ENCODE measurements around the gene SGSH.
A peak's percentile ranks its signal among the peaks of the same experiment; 100 is the strongest.

SGSH gene

DNA sequence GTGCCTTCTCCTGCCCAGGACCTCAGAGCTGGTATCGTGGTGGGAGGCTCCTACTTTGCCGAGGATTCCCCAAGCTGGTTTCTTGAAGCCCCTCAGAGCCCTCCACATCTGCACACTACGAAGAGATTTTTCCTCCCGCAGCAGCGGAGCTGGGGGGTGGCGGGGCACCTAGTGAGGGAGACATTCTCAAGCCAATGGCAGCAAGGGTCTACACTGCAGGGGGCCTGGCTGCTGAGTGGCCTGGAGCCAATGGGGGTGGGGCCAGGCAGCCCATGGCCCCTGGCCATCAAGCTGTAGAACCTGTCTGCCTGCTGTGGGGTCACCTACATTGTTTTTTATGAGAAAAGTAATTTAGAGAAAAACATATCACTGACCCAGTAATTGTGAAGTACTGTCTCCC lies 5.1 kb upstream of the SGSH start:
- no peak for DNase-seq

DNA sequence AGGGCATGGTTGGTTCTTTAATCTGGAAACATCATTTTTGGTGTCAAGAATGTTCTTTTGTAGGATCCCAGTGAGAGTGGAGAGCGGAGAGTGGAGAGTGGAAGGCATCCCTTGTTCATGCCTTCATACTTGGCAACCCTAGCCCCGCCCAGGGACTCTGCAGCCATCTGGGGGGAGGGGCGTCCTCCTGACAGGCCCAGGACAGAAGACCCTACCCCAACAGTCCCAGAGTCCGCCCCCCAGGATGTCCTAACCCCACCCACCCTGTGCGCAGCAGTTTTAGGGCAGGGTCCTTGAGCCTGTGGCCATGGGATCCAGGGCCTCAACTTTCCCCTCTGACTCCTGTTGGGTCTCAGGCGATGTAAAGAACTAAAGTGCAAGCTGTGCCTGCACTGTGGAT lies 4.5 kb upstream of the SGSH start:
- no peak for DNase-seq

DNA sequence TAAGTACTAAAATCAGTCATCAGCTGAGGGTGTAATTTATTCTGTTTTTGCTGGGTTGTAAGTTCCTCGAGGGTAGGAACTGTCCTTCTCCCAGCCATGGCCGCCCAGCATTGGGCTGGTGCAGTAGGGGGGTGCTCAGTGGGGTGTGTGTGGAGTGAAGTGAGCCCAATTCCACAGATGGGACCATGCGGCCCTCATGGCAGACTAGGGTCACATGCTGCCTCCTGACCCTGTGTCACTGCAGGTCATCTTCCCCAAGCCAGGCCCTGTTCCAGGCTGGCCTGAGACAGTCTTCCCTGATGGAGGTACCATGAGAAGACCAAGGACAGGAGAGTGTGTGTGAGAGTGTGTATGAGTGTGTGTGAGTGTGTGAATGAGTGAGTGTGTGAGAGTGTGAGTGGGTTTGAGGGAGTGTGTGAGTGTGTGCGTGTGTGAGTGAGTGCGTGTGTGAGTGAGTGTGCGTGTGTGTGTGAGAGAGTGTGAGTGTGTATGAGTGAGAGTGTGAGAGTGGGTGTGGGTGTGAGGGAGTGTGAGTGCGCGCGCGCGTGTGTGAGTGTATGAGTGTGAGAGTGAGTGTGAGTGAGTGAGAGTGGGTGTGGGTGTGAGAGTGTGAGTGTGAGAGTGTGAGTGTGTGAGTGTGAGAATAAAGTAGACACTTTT lies 3.8 kb upstream of the SGSH start:
- no peak for DNase-seq

DNA sequence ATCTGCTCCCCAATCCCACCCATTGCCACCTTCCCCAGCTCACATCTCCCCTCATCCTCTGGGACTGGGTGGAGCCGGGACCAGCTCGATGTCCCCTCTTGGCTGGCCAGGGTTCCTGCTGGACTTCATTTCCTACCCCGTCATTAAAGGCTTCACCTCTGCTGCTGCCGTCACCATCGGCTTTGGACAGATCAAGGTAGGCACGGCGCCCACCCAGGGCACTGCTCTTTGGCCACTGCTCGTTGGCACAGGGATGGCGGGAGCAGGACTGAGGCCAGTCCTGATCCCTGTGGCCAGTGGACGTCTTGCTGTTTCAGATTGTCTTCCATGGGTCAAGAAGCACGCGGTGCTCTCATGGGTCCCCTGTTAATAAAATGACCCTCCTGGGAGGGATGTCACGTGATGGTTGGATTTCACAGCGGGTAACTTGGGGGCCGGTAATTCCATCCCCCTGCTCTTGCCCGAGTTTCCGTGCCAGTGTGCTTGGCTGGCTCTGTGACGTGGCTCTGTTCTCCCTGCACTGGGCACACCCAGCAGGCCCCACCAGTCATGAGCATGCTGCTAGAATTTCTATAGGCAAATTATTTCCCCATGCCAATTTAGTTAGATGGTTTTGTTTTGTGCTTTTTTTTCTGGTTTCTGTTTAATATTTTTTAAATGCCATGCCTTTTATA lies 3.1 kb upstream of the SGSH start:
- no peak for DNase-seq

DNA sequence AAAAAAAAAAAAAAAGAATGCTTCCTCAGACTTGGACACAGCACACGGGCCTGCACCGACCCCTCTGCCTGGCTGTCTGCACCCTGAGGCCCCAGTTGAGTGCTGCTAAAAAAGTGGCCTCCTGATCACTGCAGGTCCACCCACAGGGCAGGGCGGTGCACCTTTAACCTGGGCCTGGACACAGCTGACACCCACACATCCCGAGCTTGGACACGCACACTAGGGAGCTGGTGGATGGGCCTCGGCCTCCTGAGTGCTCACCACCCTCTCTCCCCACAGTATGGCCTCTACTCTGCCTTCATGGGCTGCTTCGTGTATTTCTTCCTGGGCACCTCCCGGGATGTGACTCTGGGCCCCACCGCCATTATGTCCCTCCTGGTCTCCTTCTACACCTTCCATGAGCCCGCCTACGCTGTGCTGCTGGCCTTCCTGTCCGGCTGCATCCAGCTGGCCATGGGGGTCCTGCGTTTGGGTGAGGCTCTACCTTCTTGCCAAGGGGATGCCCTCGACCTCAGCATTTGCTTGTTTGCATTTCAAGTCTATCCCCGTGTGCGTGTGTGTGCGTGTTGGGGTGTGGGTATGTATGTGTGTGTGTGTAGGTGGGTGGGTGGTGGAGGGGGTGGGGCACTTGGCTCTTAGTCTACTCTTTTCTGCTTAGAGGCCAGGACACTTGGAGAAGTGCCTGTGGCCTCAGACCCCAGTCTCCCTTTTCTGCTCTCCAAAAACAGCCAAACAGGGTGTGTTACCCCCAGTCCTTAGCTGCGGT lies 2.4 kb upstream of the SGSH start:
- DNase-seq = no peak

DNA sequence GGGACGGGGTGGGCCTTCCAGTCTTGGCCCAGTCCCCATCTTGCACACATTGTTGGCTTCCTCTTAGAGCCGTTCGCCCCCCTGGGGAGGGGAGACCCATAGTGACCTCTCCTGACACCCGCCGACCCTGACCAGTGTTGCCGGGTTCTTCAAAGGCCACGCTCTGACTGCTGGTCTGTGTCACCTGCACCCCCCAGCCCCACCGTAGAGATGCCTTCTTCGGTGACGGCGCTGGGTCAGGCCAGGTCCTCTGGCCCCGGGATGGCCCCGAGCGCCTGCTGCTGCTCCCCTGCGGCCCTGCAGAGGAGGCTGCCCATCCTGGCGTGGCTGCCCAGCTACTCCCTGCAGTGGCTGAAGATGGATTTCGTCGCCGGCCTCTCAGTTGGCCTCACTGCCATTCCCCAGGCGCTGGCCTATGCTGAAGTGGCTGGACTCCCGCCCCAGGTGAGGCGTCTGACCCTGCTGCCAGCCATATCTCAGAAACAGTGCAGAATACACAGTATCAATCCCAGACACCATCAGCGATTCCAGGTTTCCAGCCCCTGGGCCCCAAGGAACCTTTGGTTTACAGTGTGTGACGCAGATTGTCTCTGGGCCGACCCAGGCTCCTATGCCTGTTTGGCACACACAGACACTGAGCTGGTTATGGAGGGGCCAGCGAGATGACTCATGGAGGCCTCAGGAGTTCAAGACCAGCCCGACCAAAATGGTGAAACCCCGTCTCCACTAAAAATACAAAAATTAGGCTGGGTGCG lies 1.4 kb upstream of the SGSH start:
- no peak for DNase-seq

DNA sequence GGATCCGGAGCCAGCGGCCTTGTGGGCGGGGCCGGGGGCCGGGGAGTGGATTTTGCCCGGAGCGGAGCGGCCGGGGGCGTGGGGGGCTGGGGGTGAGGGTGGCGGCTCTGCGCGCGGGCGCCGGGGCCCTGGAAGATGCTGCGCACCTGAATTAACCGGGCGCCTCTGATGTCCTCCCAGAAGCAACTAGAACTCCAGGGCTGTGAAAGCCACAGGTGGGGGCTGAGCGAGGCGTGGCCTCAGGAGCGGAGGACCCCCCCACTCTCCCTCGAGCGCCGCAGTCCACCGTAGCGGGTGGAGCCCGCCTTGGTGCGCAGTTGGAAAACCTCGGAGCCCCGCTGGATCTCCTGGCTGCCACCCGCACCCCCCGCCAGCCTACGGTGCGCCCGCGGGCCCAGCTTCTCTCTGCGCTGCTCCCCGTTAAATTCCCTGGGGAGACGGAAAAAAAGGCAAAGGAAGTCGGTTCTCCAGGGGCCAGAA lies 643 bp upstream of the SGSH start:
- DNase-seq = peak in 1 of 2 experiments; percentile 8

DNA sequence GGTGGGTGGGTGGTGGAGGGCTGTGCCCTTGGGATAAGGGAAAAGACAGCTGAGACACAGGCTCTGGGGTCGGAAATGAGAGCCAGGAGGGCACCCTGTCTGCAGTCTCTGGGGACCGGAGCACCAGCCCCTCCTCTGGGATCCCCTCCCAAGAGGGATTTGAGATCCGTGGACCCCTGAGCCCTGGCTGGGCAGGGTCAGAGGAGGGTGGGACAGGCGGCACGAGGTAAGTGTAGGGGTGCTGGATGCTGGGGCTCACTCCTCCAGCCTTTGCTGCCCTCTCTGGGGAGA lies 425 bp downstream of the SGSH start:
- no peak for DNase-seq

DNA sequence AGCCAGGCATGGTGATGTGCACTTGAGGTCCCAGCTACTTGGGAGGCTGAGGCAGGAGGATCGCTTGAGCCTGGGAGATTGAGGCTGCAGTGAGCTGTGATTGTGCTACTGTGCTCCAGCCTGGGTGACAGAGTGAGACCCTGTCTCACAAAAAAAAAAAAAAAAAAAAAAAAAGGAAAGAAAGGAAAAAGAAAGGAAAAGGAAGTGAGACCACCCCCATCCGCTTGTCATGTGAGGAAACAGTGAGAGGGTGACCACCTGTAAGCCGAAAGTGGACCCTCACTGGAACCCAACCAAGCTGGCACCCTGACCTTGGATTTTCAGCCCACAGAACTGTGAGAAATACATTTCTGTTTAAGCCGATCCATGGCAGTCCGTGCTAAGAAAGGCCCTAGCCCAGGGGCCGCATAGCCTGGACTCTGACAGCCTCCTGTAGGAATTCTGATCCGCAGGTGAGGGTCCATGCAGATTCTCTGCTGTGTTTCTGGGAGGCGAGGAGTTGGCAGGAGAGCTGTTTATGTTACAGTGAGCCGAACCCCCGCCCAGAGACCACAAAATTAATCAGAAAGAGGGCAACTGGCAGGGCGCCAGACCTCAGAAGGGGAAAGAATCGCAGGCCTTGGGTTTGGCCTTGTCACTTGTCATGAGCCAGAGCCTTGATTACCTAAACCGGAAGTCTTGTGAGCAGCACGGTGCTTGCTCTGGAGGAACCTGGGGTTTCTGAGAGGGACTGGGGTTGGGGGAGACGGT lies 945 bp downstream of the SGSH start:
- peak; percentile 94 to 95 for DNase-seq

DNA sequence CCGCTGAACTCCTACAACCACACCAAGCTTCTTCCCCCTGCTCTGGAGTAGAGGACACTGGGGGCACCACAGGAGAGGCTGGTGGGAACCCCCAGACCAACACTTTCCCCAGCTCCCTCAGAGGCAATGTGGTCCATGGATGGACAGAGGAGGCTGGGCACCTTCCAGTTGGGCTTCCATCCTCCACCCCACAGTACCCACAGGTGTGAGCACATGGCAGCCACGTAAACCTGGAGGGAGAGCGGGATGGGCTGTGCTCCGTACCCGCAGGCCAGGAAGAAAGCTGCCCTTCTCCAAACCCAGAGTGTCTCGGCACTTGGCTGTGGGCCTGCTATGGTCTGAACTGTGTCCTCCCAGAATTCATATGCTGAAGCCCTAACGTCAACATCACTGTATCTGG lies 1.7 kb downstream of the SGSH start:
- no peak for DNase-seq

DNA sequence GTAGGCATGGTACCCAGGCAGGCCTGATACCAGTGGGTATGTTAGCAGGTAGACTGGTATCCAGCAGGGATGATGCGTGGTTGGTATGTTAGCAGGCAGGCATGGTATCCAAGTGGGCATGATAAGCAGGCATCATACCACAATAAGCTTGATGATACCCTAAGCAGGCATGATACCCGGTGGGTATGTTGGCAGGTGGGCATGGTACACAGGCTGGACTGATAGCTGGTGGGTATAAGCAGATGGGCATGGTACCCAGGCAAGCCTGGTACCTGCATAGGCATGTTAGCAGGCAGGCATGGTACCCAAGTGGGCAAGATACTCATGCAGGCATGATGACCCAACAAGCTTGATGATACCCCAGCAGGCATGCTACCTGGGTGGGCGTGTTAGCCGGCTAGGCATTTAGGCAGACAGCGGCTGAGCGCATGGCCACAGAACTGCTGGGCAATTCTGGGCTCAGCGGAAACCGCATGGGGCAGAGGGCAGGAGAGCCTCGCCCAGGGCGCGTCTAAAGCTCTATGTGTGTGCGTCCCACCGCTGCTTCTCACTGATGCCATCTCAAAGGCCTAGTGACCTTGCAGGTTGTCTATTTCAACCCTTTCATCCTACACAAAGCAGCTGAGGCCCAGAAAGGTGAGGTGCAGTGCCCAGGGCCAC lies 2.3 kb downstream of the SGSH start:
- DNase-seq = no peak

DNA sequence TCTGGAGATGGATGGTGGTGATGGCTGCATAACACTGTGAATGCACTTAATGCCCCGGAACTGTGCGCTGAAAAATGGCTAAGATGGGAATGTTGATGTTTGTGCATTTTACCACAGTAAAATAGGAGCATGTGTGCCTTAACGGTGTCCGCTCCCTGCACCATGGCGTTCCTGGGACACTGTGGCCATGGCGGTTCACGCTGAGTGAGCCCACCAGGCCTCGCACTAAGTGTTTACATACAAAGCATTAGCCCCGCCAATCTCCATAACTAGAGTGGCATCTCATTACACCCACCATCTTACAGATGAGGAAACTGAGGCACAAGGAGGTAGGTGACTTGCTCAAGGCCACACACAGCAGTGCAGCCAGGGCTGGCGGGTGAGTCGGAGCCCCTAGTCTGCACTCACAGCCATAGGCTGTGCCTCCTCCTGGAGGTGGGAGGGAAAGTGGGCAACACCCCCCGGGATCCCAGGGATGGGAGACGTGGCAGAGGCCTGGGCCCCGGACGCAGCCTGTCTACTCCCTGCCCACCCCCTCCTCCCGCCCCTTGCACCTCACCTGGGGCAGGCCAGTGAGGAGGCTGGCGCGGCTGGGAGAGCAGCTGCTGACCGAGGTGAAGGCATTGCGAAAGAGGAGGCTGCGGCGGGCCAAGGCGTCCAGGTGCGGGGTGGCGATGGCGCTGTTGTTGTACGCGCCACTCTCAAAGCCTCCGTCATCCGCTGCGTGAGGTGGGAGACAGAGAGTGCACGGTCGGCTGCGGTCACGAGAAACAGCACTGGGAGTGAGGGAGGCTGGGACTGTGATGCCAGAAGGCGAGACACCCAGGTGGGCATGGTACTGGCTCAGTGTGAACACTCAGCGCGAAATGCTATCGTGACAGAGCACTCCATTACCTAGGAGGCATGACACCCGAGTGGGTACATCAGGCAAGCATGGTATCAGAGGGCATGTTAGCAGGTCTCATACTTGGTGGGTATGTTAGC lies 3.4 kb downstream of the SGSH start:
- DNase-seq = no peak

DNA sequence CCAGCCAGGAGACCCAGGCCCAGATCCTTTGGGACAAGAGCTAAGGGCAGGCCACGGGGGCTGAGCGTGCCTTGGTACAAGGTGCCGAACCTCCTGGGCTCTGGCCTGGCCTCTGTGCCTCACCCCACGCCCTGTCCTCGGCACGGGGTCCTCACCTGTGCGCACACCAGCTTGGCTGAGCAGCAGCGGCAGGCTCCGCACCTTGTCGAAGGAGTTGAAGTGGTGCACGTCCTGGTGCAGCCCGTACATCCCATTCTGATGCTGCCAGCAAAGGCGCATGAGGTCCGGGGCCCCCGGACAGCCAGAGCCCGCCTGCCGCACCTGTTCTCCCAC lies 5.3 kb downstream of the SGSH start:
- DNase-seq = no peak

DNA sequence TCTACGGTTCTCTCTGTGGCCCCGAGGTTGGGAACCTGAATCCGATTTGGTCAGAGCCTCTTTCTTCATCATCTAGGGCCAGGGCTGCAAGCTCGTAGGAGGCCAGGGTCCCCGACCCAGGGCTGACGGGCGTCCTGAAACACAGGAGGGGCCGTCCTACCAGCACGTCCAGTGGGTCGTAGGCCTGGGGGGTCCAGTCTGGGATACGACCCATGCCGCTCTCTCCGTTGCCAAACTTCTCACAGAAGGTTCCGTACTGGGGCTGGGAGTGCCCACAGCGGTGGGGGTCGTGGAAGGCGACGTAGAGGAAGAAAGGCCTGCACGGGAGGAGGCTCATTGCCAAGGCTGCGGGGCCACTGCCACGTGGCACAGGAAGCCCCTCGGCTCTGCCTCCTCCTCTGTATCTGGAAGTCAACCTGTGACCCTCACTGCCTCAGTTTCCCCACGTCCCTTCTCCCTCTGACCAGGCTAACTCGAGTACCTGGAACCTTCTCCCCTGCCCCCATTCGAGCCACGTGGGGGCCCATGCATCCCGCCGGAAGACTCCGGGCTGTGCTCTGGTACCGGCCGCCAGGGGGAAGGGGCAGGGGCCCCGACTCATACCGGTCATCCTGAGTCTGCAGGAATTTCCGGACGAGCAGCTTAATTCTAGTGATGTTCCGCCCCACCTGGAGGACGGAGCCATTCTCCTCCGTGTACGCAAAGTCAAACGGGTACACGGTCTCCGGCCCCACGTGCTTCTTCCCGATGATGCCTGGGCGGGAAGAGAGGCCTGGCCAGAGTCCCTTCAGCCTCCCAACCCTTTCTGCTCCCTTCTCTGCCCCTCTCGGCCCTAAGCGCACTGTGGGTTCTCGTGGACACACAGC lies 5.9 kb downstream of the SGSH start:
- no peak for DNase-seq

DNA sequence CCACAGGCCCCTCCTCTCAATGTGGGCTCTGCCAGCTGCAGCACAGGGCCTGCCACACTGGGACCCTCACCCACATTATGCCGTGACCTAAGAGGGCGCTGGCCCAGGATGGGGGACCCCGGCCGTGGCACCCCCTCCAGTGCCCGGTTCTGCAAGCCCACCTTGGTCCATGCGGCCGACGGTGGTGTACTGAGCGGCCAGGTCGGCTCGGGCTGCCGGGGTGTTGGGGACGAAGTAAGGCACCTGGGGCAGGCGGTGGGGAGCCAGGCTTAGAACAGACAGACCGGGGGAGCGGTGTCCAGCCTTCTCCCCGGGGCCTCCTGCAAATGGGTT lies 6.5 kb downstream of the SGSH start:
- DNase-seq = no peak

DNA sequence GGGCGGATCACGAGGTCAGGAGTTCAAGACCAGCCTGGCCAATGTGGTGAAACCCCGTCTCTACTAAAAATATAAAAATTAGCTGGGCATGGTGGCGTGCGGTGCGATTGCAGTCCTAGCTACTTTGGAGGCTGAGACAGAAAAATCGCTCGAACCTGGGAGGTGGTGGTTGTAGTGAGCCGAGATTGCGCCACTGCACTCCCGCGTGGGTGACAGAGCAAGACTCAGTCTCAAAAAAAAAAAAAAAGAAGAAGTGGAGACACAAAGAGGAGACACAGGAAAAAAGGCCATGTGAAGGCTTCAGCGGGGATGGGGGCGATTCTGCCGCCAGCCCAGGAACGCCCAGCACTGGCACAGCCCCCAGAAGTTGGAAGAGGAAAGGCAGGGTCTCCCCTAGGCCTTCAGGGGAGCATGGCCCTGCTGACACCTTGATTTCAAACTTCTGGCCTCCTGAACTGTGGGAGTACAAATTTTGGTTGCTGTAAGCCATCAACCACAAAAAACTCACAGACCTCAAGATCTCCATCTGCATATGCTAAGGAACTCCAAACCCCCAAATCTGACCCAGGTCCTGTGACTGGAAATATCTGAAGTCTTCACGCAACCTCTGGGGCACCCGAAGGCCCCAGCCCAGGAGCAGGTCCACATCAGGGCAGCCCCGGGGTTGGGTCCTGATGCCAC lies 7.0 kb downstream of the SGSH start:
- DNase-seq = no peak

DNA sequence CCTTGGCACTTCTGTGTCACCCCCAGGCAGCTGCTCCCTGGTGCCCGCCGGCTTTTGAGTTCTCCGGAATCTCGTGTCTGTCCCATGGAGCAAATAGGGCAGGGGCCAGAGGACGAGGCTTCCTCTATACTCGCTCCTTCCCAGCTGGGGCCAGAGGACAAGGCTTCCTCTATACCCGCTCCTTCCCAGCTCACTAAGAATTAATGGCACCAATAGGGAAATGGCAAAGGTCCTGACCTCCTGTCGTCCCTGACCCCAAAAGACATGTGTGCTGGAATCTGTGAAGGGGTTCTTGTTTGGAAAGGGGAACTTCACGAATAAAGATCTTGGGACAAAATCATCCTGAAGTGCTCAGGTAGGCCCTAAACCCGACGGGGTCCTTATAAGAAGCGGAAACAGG lies 7.6 kb downstream of the SGSH start:
- no peak for DNase-seq

DNA sequence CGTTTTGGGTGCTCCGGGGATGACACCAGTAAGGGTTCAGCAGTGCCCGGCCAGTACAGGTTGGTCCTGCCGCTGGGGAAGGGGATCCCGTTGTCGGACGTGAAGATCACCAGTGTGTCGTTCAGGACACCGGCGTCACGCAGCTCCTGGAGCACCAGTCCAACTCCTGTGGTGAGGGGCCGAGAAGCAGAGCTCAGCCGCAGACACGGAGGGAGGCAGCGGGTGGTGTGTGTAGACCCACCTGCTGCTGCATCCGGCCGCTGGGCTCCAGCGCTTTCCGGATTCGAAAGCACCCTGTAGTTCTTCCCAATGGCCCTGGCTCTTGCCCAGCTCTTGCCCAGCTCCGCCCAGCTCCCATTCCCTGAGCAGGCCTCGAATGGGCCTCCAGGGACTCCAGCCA lies 8.0 kb downstream of the SGSH start:
- DNase-seq = no peak

DNA sequence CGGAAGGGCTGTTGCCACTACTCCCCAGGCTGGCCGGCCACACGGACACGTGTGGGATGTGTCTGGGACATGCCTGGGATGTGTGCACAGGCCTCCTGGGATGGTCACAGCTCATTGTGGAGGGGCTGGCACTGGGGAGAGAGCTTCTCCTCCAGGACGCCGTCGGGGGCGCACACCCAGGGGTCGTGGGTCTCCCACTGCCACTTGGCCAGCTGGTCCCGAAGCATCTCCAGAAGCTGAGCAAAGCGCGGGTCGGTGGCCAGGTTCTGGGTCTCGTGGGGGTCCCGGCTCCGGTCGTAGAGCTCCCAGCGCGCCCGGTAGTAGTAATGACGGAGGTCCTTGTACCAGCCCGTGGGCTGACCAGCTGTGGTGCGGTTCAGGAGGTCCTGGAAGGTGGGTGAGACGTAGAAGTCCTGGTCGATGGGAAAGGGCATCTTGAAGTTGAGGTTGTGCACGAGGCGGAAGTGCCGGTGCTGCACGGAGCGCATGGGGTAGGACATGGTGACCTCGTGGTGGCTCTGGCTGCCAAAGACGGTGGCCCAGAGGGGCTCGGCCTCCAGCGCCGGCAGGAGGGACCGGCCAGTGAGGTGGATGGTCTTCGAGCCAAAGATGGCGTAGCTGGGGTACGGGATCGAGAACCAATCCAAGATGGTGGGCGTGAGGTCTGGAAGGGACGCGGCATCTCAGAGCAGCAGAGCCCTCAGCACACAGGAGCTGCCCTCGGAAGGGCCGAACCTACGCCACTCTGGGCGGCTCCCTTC lies 9.6 kb downstream of the SGSH start:
- no peak for DNase-seq

All from activated CD4-positive, alpha-beta T cell treated with anti-CD3 and anti-CD28 coated beads, Interleukin-2, amount 50 U/mL, for 4 hours (primary cell).